Thymus (tissue), 14 donors: Measurements from ENCODE around the gene DUS1L. TPM values are rescaled to one million over a fixed set of nuclear protein-coding genes. Genes with fewer than 3 reads are reported as not detected.
A peak's percentile ranks its signal among the peaks of the same experiment; 100 is the strongest.

Experiments
- DNase-seq, 9 donors: peaks; one replicate each; pipeline ENCODE4 v3.0.0-alpha.2; 2013; ENCODE audit warnings: low spot score in 9 of 9, low read depth in 6 of 9, missing footprints in 1 of 9
- H3K27ac ChIP-seq, 2 donors: one replicate each; pipeline ENCODE4 v1.5.1; 2013; ENCODE audit warnings: control low read depth in 1 of 2, low read depth in 1 of 2, low read length in 1 of 2, mild to moderate bottlenecking in 1 of 2, moderate library complexity in 1 of 2
- H3K27me3 ChIP-seq, 2 donors: one replicate each; pipeline ENCODE4 v1.5.1; 2013; ENCODE audit warnings: low read length in 1 of 2; ENCODE audit not compliant: control insufficient read depth in 2 of 2, insufficient read depth in 1 of 2
- H3K36me3 ChIP-seq, 2 donors: one replicate each; pipeline ENCODE4 v1.5.1; 2013; ENCODE audit warnings: low read length in 1 of 2, mild to moderate bottlenecking in 1 of 2, moderate library complexity in 1 of 2; ENCODE audit not compliant: control insufficient read depth in 2 of 2, insufficient read depth in 2 of 2
- H3K4me1 ChIP-seq, 2 donors: one replicate each; pipeline ENCODE4 v1.5.1; 2013; ENCODE audit warnings: low read length in 2 of 2; ENCODE audit not compliant: control insufficient read depth in 2 of 2, insufficient read depth in 2 of 2
- H3K4me3 ChIP-seq, 2 donors: one replicate each; pipeline ENCODE4 v1.5.1; 2013; ENCODE audit warnings: low read length in 2 of 2, control low read depth in 1 of 2, mild to moderate bottlenecking in 1 of 2
- H3K9me3 ChIP-seq, 2 donors: one replicate each; pipeline ENCODE4 v1.5.1; 2013; ENCODE audit warnings: low read length in 1 of 2, mild to moderate bottlenecking in 1 of 2; ENCODE audit not compliant: control insufficient read depth in 2 of 2, insufficient read depth in 1 of 2
- WGBS: extraction: QIAGEN DNeasy Blood & Tissue Kit; methylation state at CpG from one replicate; pipeline ENCODE4 v1.1.7; 2013; 5-methylcytosine and 5-hydroxymethylcytosine counted together
- long read RNA-seq, 10 donors: transcript quantifications; one replicate each; lab custom pipeline, GENCODE V29; 2026
- polyA plus RNA-seq: library from polyadenylated mRNA; stranded (reverse); fragments of 200-250 nt; gene quantifications from one replicate; pipeline ENCODE4 v1.2.3, GENCODE V29; 2013
- total RNA-seq: library from RNA; stranded (reverse); fragments of 120-200 nt; gene quantifications from one replicate; pipeline ENCODE4 v1.2.4, GENCODE V29; 2013
- donor health status: healthy.

Gene DUS1L
- total RNA-seq (57.9 TPM), polyA plus RNA-seq (147 TPM)
- long read RNA-seq, donor 1, partial matches to known transcripts, result 0 of 1 reads
- long read RNA-seq, donor 1, other reads (novel, unspliced or antisense), result 0 of 1 reads
- long read RNA-seq, donor 2, transcript DUS1L-201 (14 exons, 2,068 nt), result major isoform, 20 of 52 reads
- long read RNA-seq, donor 2, partial matches to known transcripts, result 0 of 52 reads
- long read RNA-seq, donor 2, other reads (novel, unspliced or antisense), result 30 of 52 reads
- long read RNA-seq, donor 3, transcript DUS1L-201 (14 exons, 2,068 nt), result major isoform, 10 of 49 reads
- long read RNA-seq, donor 3, partial matches to known transcripts, result 14 of 49 reads
- long read RNA-seq, donor 3, other reads (novel, unspliced or antisense), result 22 of 49 reads
- long read RNA-seq, donor 4, transcript DUS1L-201 (14 exons, 2,068 nt), result major isoform, 6 of 14 reads
- long read RNA-seq, donor 4, partial matches to known transcripts, result 6 of 14 reads
- long read RNA-seq, donor 4, other reads (novel, unspliced or antisense), result 0 of 14 reads
- long read RNA-seq, donor 5, transcript DUS1L-201 (14 exons, 2,068 nt), result major isoform, 8 of 40 reads
- long read RNA-seq, donor 5, partial matches to known transcripts, result 15 of 40 reads
- long read RNA-seq, donor 5, other reads (novel, unspliced or antisense), result 13 of 40 reads
- long read RNA-seq, donor 6, transcript DUS1L-201 (14 exons, 2,068 nt), result major isoform, 5 of 7 reads
- long read RNA-seq, donor 6, partial matches to known transcripts, result 0 of 7 reads
- long read RNA-seq, donor 6, other reads (novel, unspliced or antisense), result 0 of 7 reads
- long read RNA-seq, donor 7, partial matches to known transcripts, result 5 of 9 reads
- long read RNA-seq, donor 7, other reads (novel, unspliced or antisense), result 0 of 9 reads
- long read RNA-seq, donor 8, partial matches to known transcripts, result 0 of 8 reads
- long read RNA-seq, donor 8, other reads (novel, unspliced or antisense), result 6 of 8 reads
- long read RNA-seq, donor 9, transcript DUS1L-201 (14 exons, 2,068 nt), result major isoform, 5 of 5 reads
- long read RNA-seq, donor 9, partial matches to known transcripts, result 0 of 5 reads
- long read RNA-seq, donor 9, other reads (novel, unspliced or antisense), result 0 of 5 reads
- long read RNA-seq, donor 10, transcript DUS1L-201 (14 exons, 2,068 nt), result major isoform, 7 of 9 reads
- long read RNA-seq, donor 10, partial matches to known transcripts, result 0 of 9 reads
- long read RNA-seq, donor 10, other reads (novel, unspliced or antisense), result 0 of 9 reads

- WGBS, result 11% methylated on average over 88 of the region's 88 CpGs
- peaks cover 25 to 34% of the 10 kb centered on the region in 2 donors for H3K36me3 ChIP-seq
- peak in 8 of 9 donors; percentile 13 to 78 (median 49) for DNase-seq
- H3K9me3 ChIP-seq, result peaks cover 0 to 4% of the 10 kb centered on the region in 2 donors
- H3K27ac ChIP-seq, result peak within 1 kb of the TSS; percentile 64 to 80
- H3K4me3 ChIP-seq, result peak within 1 kb of the TSS; percentile 83 to 91
- peaks cover 17% of the 10 kb centered on the region in 2 donors for H3K4me1 ChIP-seq
- no peaks in the 10 kb centered on the region for H3K27me3 ChIP-seq
Measured at GRCh38 chr17:82065638-82066303, at the start of gene DUS1L. Gene DUS1L, minus strand, starts transcription at chr17:82065804. Its CDS starts 745 bp downstream, at chr17:82065059.

GRCh38 chr17:82114872-82115271 is 49.3 kb upstream of the DUS1L start:
- no peak overlapping the region for H3K4me3 ChIP-seq
- H3K4me1 ChIP-seq, result peaks cover 2 to 22% of the 10 kb centered on the region in 2 donors
- 98% methylated on average over 9 of the region's 9 CpGs for WGBS
- H3K36me3 ChIP-seq, result peaks cover 18 to 22% of the 10 kb centered on the region in 2 donors
- no peak for DNase-seq
- H3K27ac ChIP-seq, result no peak overlapping the region
- no peaks in the 10 kb centered on the region for H3K27me3 ChIP-seq
- peaks cover 0 to 7% of the 10 kb centered on the region in 2 donors for H3K9me3 ChIP-seq

GRCh38 chr17:82114447-82114846 is 48.8 kb upstream of the DUS1L start:
- H3K27me3 ChIP-seq, result no peaks in the 10 kb centered on the region
- peaks cover 0 to 3% of the 10 kb centered on the region in 2 donors for H3K9me3 ChIP-seq
- no peak overlapping the region for H3K4me3 ChIP-seq
- H3K4me1 ChIP-seq, result peaks cover 0 to 18% of the 10 kb centered on the region in 2 donors
- DNase-seq, result no peak
- peaks cover 18 to 22% of the 10 kb centered on the region in 2 donors for H3K36me3 ChIP-seq
- no peak overlapping the region for H3K27ac ChIP-seq
- 98% methylated on average over 10 of the region's 10 CpGs for WGBS

- peaks cover 0 to 19% of the 10 kb centered on the region in 2 donors for H3K4me1 ChIP-seq
- no peaks in the 10 kb centered on the region for H3K27me3 ChIP-seq
- no peak overlapping the region for H3K4me3 ChIP-seq
- WGBS, result 97% methylated on average over 13 of the region's 13 CpGs
- no peaks in the 10 kb centered on the region for H3K9me3 ChIP-seq
- no peak overlapping the region for H3K27ac ChIP-seq
- no peak for DNase-seq
- H3K36me3 ChIP-seq, result peaks cover 18 to 22% of the 10 kb centered on the region in 2 donors
Measured at GRCh38 chr17:82113941-82114340, 48.3 kb upstream of the DUS1L start.

GRCh38 chr17:82113422-82113821 is 47.8 kb upstream of the DUS1L start:
- Histone ChIP-seq H3K36me3 (peaks cover 17 to 22% of the 10 kb centered on the region in 2 donors), H3K9me3 (no peaks in the 10 kb centered on the region), H3K4me1 (peaks cover 0 to 24% of the 10 kb centered on the region in 2 donors), H3K27me3 (no peaks in the 10 kb centered on the region), H3K4me3 (no peak overlapping the region), H3K27ac (no peak overlapping the region)
- 92% methylated on average over 9 of the region's 9 CpGs for WGBS
- DNase-seq, result no peak

- H3K27ac ChIP-seq, result no peak overlapping the region
- H3K36me3 ChIP-seq, result peaks cover 17 to 22% of the 10 kb centered on the region in 2 donors
- H3K9me3 ChIP-seq, result no peaks in the 10 kb centered on the region
- no peaks in the 10 kb centered on the region for H3K27me3 ChIP-seq
- DNase-seq, result no peak
- H3K4me1 ChIP-seq, result peaks cover 0 to 29% of the 10 kb centered on the region in 2 donors
- 97% methylated on average over 6 of the region's 6 CpGs for WGBS
- H3K4me3 ChIP-seq, result no peak overlapping the region
Measured at GRCh38 chr17:82112914-82113311, 47.3 kb upstream of the DUS1L start.

- Histone ChIP-seq H3K4me3 (no peak overlapping the region), H3K27ac (no peak overlapping the region), H3K9me3 (no peaks in the 10 kb centered on the region), H3K4me1 (peaks cover 3 to 35% of the 10 kb centered on the region in 2 donors), H3K27me3 (no peaks in the 10 kb centered on the region), H3K36me3 (peaks cover 20 to 21% of the 10 kb centered on the region in 2 donors)
- WGBS, result 97% methylated on average over 18 of the region's 18 CpGs
- DNase-seq, result no peak
Measured at GRCh38 chr17:82112181-82112913, 46.7 kb upstream of the DUS1L start.

GRCh38 chr17:82110298-82110697 is 44.7 kb upstream of the DUS1L start:
- no peak overlapping the region for H3K27ac ChIP-seq
- H3K4me1 ChIP-seq, result peaks cover 18 to 56% of the 10 kb centered on the region in 2 donors
- H3K36me3 ChIP-seq, result peaks cover 17 to 18% of the 10 kb centered on the region in 2 donors
- 89% methylated on average over 3 of the region's 3 CpGs for WGBS
- no peaks in the 10 kb centered on the region for H3K27me3 ChIP-seq
- no peak for DNase-seq
- no peaks in the 10 kb centered on the region for H3K9me3 ChIP-seq
- H3K4me3 ChIP-seq, result no peak overlapping the region
